CD4-positive, alpha-beta T cell treated with Interleukin-10 for 1 hour (primary cell): ENCODE results near the gene ZNF319.
"Not testable (repeated sequence)": the region's sequence is repeated elsewhere in the genome, so short reads cannot be mapped to it uniquely, and the experiment has no call there.

Source experiments
- DNase-seq: peaks from one replicate; pipeline ENCODE4 v3.0.0-alpha.2; 2020

Gene ZNF319

DNA sequence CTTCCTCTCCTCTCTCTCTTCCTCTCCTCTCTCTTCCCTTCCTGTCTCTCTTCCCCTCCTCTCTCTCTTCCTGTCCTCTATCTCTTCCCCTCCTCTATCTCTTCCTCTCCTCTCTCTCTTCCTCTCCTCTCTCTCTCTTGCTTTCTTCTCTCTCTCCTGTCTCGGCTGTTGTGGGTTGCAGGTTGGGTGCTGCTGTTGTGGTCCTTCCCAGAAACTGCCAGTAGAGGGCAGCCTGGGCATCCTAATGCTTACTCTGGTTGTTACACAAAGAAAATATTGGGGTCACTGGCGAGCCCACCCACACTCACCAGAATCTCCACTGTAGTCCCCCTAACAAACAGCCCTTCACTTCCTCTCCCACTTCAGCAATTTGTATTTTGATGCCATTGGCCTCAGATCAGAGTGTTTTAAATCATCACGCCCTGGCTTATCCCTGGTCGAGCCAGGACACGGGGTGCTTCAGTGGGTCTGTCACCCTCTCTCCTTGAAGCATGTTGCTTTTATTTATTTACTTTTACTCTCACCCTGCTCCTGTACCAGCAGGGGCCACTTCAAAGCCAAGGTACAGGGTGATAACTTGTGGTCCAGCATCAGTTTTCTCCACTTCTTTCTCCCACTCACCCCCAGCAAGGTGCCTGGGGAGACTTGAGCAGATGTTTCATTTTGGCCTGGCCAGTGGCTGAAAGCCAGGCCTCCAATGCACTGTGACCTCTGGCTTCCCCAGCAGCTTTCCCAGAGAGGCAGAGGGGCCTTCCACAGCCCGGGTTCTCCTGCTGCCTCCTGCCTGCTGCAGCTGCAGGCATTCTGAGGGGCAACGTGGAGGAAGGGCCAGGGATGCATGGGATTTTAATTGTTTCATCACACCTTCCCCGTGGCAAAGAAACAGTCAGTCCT is 20.4 kb upstream of the ZNF319 start:
- DNase-seq = peak; percentile 75

DNA sequence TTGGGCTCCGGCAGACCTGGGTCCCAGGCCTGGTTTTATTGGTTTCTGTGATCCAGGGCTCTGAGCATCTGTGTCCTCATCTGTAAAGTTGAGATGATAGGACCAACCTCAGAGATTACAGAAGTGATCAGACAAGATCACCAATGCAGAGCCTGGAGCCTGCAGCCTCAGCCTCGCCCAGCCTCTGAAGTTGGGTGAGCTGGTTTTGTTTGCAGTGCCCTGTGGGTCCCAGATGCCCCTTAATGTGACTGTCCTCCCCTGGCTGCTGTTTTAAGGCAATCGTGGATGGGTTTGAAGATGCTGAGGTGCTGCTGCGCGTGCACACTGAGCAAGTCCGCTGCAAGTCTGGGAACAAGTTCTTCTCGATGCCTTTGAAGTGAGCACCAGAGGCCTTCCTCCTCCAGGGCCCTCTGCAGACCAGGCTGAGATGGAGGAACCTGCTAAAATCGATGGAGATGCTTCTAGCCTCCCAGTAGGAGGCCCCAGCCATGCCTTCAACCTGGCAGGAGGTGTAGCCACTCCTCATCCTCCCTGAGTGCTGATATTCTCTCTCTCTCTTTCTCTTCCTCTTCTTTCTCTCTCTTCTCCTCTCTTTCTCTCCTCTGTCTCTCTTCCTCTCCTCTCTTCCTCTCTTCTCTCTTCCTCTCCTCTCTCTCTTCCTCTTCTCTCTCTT is 19.5 kb upstream of the ZNF319 start:
- no peak for DNase-seq

DNA sequence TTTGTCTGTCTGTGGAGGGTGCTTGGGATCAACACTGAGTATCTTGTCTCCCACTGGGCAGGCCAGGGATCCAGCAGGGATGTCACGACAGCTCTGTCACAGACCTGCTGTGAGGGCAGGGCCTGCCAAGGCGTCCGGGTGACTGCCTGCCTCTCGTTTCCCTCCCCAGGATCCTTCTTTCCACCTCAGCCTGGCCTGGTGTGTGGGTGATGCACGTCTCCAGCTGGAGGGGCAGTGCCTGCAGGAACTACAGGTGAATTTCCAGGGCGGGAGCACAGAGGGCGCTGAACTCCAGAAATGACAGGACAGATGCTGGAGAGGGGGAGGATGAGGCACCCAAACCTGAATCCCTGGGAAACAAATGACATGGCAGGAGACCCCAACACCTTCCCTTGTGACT is 18.3 kb upstream of the ZNF319 start:
- DNase-seq = no peak

DNA sequence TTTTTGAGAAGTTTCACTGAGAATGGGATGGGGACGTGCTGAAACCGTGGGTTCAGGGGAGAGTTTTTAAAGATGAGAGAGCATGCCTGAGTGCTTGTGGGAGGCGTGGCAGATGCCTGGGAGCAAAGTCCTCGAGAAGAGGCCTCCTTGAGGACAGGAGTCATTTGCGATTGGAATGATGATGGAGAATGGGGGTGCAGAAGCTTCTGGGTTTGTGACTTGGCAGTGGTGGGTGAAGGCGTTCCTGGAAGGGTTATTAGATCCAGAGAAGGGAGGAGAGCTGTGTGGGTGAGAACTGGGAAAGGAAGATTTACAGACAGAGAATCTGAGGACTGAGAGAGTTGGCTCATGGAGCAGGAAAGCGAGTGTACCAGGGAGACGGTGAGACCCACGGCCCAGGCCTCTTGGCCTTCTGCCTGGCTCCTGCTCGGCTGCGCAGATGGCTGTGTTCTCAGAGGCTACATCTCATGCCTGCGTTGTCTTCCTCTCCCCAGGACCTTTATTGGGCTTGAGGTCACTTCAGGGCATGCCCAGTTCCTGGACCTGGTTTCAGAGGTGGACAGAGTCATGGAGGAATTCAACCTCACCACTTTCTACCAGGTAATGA is 16.5 kb upstream of the ZNF319 start:
- no peak for DNase-seq

DNA sequence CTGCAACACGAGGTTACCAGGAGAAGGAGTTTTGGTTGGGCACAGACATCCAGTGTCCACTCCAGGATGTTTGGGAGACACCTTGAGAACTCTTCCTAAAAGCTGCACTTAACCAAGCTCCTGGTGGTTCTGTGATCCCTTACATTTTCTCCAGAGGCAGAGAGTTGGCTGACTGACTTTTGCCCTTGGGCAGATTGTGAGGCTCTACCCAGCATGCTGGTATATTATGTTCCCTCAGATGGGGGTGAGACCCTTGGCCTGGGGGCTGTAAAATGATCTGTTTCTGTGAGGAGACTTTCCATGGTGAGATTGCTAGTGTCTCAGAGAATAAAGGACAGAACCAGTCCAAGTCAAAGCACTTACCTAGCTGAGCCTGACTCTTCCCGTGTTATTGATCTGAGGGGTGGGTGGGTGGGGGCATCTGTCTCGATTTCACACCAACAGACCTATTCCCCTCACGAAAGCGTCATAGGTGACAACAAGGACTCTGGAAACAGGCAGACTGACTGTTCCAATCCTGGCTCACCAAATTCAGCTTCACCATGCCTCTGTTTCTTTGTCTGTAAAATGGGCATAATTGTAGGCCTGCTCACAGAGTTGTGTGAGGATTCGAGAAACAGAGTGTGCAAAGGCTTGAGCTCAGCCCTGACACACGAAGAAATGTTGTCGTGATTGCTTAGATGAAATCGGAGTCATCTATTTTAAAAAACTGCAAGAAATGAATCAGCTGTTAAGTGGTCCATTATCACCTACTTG is 12.9 kb upstream of the ZNF319 start:
- DNase-seq = no peak

DNA sequence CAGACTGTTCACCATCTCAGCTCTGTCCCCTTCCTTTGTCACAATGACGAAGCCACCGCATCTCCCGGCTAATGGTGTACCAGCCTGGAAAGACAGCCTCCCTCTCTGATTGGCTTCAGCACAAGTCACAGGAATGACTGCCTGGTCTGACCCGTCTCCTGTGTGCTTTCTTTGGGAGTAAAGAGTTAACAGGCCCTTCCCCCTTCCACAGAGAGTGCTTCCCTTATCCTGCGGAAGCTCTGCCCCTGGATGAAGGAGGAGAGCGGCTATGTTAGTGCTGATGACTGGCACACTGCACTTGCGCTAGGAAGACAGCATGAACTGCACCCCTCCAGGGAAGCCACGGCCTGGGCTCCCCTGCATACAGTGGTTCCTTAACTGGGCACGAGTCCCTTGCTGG is 12.0 kb upstream of the ZNF319 start:
- no peak for DNase-seq

DNA sequence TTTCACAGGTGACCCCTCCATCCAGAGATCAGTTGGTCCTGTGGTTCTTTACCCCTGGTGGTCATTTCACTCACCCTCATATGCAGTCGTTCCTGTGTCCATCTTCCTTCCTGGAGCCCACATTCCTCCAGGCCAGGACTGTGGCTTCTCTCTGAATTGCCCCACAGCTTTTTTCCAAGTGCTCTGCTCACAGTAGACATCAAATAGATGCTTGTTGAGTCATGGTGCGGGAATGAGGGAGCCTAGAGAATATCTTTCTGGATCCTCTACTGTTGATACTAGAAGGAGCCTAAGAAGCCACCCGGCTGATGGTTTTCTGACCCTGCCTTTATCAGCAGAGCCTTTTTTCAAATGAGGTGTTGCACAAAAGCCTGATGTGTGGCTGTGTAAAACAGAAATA is 11.2 kb upstream of the ZNF319 start:
- DNase-seq = no peak

DNA sequence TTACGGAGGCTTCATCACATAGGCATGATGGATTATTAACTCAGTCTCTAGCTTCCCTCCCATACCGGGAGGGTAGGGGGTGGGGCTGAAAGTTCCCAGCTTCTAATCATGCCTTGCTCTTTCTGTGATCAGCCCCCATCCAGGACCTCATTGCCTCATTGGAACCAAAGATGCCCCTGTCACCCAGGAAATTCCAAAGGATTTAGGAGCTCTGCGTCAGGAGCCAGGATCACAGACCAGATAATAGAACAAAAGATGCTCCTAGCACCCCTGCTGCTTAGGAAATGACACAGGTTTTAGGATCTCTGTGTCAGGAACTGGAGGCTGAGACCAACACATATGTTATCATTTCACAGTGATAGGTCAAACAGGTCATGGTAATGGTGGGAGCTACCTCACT is 10.4 kb upstream of the ZNF319 start:
- no peak for DNase-seq

DNA sequence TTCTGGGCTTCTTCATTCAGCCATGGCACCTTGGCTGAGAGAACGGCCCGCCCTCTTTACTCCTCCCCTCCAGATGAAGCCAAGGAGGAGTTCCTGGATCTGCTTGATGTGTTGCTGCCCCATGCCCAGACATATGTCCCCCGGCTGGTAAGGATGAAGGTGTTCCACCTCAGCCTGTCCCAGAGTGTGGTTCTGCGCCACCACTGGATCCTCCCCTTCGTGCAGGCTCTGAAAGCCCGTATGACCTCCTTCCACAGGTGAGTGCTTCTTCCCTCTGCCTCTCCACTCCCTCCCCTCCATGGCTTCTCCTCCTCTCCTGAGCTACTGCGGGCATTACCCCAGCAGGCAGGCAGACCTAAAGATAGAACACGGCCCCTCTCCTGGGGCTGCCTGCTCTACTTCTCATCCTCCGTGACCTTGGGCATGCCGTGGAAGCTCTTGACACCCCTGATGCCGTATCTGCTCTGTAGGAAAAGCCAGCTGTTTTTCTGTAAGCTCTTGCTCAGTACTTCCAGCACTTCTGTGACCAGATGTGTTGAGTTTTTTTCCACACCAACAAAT is 9.5 kb upstream of the ZNF319 start:
- no peak for DNase-seq

DNA sequence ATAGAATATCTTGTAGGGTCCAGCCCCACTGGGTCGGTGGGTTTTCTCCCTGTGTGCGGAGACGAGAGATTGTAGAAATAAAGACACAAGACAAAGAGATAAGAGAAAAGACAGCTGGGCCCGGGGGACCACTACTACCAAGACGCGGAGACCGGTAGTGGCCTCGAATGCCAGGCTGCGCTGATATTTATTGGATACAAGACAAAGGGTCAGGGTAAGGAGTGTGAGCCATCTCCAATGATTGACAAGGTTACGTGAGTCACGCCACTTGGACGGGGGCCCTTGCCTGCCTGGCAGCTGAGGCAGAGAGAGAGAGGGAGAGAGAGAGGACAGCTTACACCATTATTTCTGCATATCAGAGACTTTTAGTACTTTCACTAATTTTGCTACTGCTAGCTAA is 4.3 kb upstream of the ZNF319 start:
- not testable (repeated sequence) for DNase-seq

DNA sequence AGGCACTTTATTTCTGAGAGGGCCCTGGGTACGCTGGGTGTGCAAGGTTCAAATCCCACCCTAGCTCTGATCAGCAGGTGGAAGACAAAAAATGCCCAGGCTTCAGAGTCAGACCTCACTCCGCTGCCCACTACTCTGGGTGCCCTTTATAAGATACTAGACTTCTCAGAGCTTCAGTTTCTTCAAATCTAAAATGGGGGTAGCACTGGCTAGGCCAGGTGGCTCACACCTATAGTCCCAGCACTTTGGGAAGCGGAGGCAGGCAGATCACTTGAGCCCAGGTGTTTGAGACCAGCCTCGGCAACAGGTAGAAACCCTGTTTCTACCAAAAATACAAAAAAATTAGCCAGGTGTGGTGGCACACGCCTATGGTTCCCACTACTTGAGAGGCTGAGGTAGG is 2.5 kb upstream of the ZNF319 start:
- DNase-seq = no peak

DNA sequence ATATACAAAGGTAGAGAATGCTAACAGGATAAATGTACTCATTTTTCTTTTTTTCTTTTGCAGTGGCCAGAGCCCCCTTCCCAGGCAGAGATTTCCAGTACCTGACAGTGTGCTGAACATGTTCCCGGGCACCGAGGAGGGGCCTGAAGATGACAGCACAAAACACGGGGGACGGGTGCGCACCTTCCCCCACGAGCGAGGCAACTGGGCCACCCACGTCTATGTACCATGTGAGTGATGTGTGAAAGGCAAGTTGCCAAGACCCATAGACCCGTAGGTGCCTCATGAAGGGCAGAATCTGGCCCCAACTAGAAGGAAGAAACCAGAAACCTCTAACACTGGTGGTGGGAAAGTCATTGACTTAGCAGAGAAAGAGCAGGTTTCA is 1.9 kb upstream of the ZNF319 start:
- no peak for DNase-seq

DNA sequence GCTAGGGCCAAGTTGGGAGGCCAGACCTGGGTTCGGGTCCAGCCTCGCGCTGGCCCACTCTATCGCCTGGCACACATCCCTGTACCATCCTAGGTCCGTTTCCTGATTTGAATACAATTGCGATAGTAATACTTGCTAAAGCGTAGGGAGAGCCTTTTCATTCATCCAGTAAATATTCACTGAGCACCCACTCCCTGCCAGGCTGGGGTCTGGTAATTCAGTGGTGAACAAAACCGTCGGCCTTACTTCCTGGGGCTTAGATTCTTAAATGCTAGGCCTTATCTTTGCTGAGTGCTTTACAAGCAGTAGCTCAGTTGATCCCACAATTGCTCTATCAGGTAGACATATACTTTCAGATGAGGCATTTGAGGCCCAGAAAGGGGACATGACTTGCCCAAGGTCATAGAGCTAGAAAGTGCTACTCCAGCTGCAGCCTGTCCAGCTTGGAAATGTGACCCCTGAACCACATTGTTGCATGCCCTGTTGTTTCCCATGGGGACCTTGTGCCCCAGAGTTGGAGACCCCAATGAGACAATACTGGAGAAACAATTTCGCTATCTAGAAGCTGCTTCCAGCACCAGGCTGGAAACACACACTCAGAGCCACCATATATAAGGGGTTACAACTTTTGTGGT is 1.4 kb upstream of the ZNF319 start:
- no peak for DNase-seq

DNA sequence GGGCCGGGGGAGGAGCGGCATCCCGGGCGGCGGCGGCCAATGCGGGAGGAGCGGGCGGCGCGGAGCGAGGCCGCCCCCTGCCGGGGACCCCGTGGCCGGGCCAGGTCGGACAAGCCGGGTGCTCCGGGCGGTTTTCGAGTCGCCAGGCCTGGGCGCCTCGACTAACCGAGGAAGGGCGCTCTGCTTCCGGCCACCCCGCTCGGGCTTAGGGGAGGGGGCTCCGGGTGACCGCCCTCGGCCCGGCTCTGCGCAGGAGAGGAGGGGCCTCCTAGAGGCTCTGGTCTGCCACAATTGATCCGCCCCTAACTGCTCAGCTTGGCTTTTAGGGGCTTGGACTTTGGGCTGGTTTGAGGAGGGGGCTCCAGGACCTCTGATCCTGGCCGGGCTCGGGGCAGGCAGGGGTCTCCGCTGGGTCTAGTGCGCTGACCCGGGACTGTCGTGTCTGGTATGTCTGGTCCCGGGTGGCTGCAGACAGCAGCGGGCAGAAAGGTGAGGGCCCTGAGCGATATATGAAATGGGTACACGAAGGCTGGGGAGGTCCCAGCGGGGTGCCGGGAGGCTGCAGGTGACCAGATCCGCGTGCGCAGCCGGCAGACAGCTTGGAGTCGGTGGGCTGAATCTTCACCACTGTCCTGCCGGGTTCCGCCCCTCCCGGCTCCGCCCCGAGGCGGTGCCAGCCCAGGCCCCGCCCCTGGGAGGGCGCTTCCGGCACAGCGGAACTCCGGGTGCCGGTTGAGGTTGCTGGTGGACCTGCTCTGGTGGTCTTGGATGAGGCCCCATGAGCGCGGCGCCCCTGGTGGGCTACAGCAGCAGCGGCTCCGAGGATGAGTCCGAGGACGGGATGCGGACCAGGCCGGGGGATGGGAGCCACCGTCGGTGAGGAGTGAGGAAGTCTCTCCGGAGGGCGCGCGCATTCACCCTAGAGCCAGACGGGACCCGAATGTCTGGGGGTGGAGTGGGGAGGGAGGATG is 519 bp upstream of the ZNF319 start, which contains the start of gene USB1:
TSS of gene USB1 (plus strand) at position 702 of the 971 bp plus-strand sequence. CDS start at position 779, 77 bp downstream.
- DNase-seq = peak; percentile 88

DNA sequence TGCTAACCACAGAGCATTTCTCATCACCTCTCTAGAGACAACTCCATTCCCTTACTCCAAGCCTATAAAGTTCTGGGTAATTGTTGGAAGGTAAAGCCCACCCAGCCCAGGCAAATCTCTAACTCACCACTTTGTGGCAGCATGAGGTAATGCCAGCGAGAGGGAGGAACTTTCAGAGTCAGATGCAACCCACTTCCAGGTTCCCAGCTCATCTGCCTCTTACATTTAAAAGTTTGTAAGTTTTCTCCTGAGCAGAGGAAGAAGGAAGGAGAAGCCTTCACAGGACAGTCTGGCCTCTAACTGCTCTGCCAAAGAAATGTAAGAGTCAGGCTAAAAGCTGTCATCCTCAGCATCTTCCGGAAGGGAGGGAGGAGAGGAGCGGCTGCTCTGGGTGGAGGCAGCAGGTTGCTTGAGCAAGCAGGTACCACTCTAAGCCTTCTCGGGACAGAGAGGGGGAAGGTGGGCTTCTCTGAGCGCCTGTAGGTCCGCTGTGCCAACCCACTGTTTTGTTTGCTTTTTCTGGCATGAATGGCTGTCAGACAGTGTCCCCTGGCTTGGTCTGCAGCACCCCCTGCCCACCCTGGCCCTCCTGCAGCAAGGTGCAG is 1.0 kb downstream of the ZNF319 start:
- DNase-seq = peak; percentile 50

DNA sequence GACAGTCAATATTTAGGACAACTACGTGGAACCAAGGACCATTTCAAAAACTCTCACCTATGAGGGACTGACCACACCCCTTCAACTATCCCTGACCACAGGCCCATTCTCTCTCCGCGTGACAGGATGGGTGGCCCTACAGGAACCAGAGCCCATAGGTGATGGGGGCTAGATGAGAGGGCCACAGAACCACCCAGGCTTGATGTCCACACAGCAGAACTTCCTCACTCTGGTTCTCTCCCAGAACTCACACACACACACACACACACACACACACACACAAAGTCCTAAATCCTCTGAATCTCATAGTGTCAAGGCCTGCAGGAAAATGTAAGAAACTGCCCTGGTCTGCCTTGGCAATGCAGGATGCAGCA is 1.5 kb downstream of the ZNF319 start:
- DNase-seq = no peak

DNA sequence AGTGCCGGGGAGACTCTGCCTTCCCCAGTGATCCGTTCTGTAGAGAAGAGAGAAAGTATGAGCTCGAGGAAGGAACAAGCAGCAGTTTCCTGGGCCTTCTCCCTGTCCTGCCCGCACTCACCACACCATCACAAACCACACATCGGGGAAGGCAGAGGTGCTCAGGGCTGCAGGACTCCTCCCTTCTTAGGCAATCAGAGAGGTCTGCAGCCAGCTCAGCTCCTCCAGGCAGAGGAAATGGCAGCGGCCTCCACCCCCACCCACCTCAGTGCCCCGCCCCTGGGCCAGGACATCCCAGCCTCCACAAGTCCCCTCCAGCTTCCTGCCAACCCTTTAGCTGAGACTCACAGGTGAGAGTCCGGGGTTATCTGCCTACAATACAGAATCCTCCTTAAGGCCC is 2.0 kb downstream of the ZNF319 start:
- peak; percentile 72 for DNase-seq

DNA sequence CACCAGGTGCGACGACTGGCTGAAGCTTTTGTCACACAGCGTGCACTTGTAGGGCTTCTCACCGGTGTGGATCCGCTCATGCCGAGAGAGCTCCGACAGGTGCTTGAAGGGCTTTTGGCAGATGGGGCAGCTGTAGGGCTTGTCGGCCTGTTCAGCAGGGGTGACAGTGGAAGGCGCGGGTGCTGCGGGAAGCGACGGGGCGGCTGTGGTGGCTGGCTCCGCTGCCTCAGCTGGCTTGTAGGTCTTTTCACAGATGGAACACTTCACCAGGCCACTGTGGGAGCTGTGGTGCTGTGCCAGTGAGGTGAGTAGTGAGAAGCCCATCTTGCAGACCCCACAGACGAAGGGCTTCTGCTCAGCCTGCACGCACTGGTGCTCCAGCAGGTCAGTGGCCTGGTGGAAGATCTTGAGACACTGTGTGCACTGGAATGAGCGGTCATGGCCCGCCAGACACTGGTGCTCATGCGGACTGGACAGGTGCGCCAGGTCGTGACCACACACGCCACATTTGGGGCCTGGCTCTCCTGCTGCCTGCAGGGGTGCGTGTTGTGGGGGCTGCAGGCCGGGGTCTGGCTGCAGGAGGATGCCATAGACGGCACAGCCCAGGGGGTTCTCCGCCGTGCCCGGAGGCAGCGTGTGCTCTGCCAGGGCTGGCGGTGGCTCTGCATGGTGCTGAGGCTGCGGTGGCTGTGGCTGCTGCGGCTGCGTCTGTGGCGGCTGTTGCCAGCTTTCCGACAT is 2.8 kb downstream of the ZNF319 start:
- DNase-seq = no peak

DNA sequence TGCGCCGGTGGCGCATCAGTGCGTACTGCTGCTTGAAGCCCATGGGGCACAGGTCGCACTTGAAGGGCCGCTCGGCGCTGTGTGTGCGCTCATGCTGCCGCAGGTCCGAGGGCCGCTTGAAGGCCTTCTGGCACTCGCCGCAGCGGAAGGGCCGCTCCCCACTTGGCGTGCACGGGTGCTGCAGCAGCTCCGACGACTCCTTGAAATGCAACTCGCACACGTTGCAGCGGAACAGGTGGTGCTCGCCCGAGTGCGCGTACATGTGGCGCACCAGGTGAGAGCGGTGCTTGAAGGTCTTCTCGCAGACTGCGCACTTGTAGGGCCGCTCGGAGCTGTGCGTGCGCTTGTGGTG is 3.3 kb downstream of the ZNF319 start:
- DNase-seq = no peak
